Neuronal stem cell (in vitro differentiated cells): ENCODE data around the gene GKN2.

ENCODE experiments used
- DNase-seq: peaks from one replicate; pipeline ENCODE4 v3.0.0-alpha.2; 2013; ENCODE audit warnings: low spot score
- H2AFZ ChIP-seq: one replicate; pipeline ENCODE4 v1.6.1; 2013; ENCODE audit warnings: mild to moderate bottlenecking, low read length, inconsistent platforms
- H2AK5ac ChIP-seq: 2 replicates; pipeline ENCODE4 v1.6.1; 2013; ENCODE audit warnings: low read depth, mild to moderate bottlenecking, inconsistent platforms, low read length, moderate library complexity, mixed read lengths
- H2BK120ac ChIP-seq: 2 replicates; pipeline ENCODE4 v1.6.1; 2013; ENCODE audit warnings: low read depth, mild to moderate bottlenecking, inconsistent platforms, low read length, moderate library complexity, mixed read lengths
- H2BK12ac ChIP-seq: one replicate; pipeline ENCODE4 v1.6.1; 2013; ENCODE audit warnings: low read length, inconsistent platforms
- H2BK15ac ChIP-seq: 2 replicates; pipeline ENCODE4 v1.6.1; 2013; ENCODE audit warnings: mild to moderate bottlenecking, low read length, inconsistent platforms, mixed read lengths
- H2BK5ac ChIP-seq: one replicate; pipeline ENCODE4 v1.6.1; 2013; ENCODE audit warnings: inconsistent platforms, mild to moderate bottlenecking, low read length, moderate library complexity
- H3K14ac ChIP-seq: one replicate; pipeline ENCODE4 v1.6.1; 2013; ENCODE audit warnings: low read length, inconsistent platforms
- H3K18ac ChIP-seq: 2 replicates; pipeline ENCODE4 v1.6.1; 2013; ENCODE audit warnings: low read length, inconsistent platforms
- H3K23ac ChIP-seq: 2 replicates; pipeline ENCODE4 v1.6.1; 2013; ENCODE audit warnings: low read depth, mild to moderate bottlenecking, mixed read lengths, low read length, inconsistent platforms; ENCODE audit not compliant: poor library complexity
- H3K27ac ChIP-seq: replicated peaks from 3 replicates; pipeline ENCODE4 v1.5.1; 2013; ENCODE audit warnings: low read length, inconsistent platforms
- H3K27me3 ChIP-seq, 3 experiments: 2 replicates each; pipeline ENCODE4 v1.6.1; 2013; ENCODE audit warnings: low read length in 3 of 3, mild to moderate bottlenecking in 2 of 3, inconsistent platforms in 1 of 3, low read depth in 1 of 3, mixed read lengths in 1 of 3, moderate library complexity in 1 of 3; ENCODE audit not compliant: control insufficient read depth in 3 of 3, insufficient read depth in 3 of 3
- H3K36me3 ChIP-seq, 2 donors: replicated peaks in 1 of 2; 2 replicates each; pipeline ENCODE4 v1.6.1; 2013; ENCODE audit warnings: low read length in 2 of 2; ENCODE audit not compliant: control insufficient read depth in 2 of 2, insufficient read depth in 2 of 2
- H3K4ac ChIP-seq: 2 replicates; pipeline ENCODE4 v1.6.1; 2013; ENCODE audit warnings: inconsistent platforms, mild to moderate bottlenecking, low read length, moderate library complexity
- H3K4me1 ChIP-seq, 2 donors: 1 replicate in 1 of 2; 2 replicates in 1 of 2; pipeline ENCODE4 v1.6.1; 2013; ENCODE audit warnings: low read length in 2 of 2, low read depth in 1 of 2; ENCODE audit not compliant: control insufficient read depth in 2 of 2, insufficient read depth in 1 of 2
- H3K4me2 ChIP-seq: one replicate; pipeline ENCODE4 v1.6.1; 2013; ENCODE audit warnings: mild to moderate bottlenecking, low read length, inconsistent platforms; ENCODE audit not compliant: insufficient read depth, poor library complexity, severe bottlenecking
- H3K4me3 ChIP-seq, 2 donors: 2 replicates each; pipeline ENCODE4 v1.5.1; 2013; ENCODE audit warnings: low read length in 2 of 2, mild to moderate bottlenecking in 2 of 2, inconsistent platforms in 1 of 2, moderate library complexity in 1 of 2
- H3K79me1 ChIP-seq: one replicate; pipeline ENCODE4 v1.6.1; 2013; ENCODE audit warnings: low read depth, mild to moderate bottlenecking, inconsistent platforms, low read length, moderate library complexity
- H3K9ac ChIP-seq: one replicate; pipeline ENCODE4 v1.6.1; 2013; ENCODE audit warnings: mild to moderate bottlenecking, low read depth, low read length, inconsistent platforms; ENCODE audit not compliant: poor library complexity
- H3K9me3 ChIP-seq, 2 donors: replicated peaks in 1 of 2; 2 replicates each; pipeline versions ENCODE3 to v1.6.1; 2013; ENCODE audit warnings: low read length in 2 of 2, mild to moderate bottlenecking in 2 of 2, inconsistent platforms in 1 of 2, low read depth in 1 of 2, mixed read lengths in 1 of 2, moderate library complexity in 1 of 2; ENCODE audit not compliant: control insufficient read depth in 2 of 2, insufficient read depth in 1 of 2
- H4K8ac ChIP-seq: one replicate; pipeline ENCODE4 v1.6.1; 2013; ENCODE audit warnings: low read depth, mild to moderate bottlenecking, inconsistent platforms, low read length, moderate library complexity
- H4K91ac ChIP-seq: one replicate; pipeline ENCODE4 v1.6.1; 2013; ENCODE audit warnings: low read length, low read depth, mild to moderate bottlenecking, inconsistent platforms; ENCODE audit not compliant: poor library complexity
- WGBS, 2 donors: extraction: QIAGEN DNeasy Blood & Tissue Kit; methylation state at CpG; one replicate each; pipeline ENCODE4 v1.1.7; 2013; ENCODE audit warnings: missing lambda C conversion rate in 2 of 2, mixed read lengths in 1 of 2; ENCODE audit not compliant: insufficient read length in 2 of 2, insufficient replicate concordance in 1 of 2; ENCODE audit errors: extremely low coverage in 2 of 2; 5-methylcytosine and 5-hydroxymethylcytosine counted together

GKN2 gene

GRCh38 chr2:68911246-68911645 is 41.4 kb downstream of the GKN2 start:
- no peak overlapping the region for H2BK5ac ChIP-seq
- H2BK12ac ChIP-seq: no peak overlapping the region
- H3K18ac ChIP-seq: no peak overlapping the region
- no peak overlapping the region for H2AFZ ChIP-seq
- no peaks in the 10 kb centered on the region for H3K27me3 ChIP-seq
- H2AK5ac ChIP-seq: no peak overlapping the region
- no peak overlapping the region for H2BK15ac ChIP-seq
- no peak overlapping the region for H3K4ac ChIP-seq
- H3K4me1 ChIP-seq: peaks cover 0 to 4% of the 10 kb centered on the region in 2 donors
- no peak overlapping the region for H3K9ac ChIP-seq
- no peak overlapping the region for H4K91ac ChIP-seq
- H2BK120ac ChIP-seq: no peak overlapping the region
- no peak overlapping the region for H3K27ac ChIP-seq
- no peak overlapping the region for H3K4me2 ChIP-seq
- H3K9me3 ChIP-seq: no peaks in the 10 kb centered on the region
- no peaks in the 10 kb centered on the region for H3K79me1 ChIP-seq
- H4K8ac ChIP-seq: no peak overlapping the region
- no peaks in the 10 kb centered on the region for H3K36me3 ChIP-seq
- no peak overlapping the region for H3K14ac ChIP-seq
- no peak overlapping the region for H3K4me3 ChIP-seq
- no peak overlapping the region for H3K23ac ChIP-seq
- no CpG with 5 or more reads among the region's 4 CpGs for WGBS, 2 donors
- DNase-seq: no peak

DNA sequence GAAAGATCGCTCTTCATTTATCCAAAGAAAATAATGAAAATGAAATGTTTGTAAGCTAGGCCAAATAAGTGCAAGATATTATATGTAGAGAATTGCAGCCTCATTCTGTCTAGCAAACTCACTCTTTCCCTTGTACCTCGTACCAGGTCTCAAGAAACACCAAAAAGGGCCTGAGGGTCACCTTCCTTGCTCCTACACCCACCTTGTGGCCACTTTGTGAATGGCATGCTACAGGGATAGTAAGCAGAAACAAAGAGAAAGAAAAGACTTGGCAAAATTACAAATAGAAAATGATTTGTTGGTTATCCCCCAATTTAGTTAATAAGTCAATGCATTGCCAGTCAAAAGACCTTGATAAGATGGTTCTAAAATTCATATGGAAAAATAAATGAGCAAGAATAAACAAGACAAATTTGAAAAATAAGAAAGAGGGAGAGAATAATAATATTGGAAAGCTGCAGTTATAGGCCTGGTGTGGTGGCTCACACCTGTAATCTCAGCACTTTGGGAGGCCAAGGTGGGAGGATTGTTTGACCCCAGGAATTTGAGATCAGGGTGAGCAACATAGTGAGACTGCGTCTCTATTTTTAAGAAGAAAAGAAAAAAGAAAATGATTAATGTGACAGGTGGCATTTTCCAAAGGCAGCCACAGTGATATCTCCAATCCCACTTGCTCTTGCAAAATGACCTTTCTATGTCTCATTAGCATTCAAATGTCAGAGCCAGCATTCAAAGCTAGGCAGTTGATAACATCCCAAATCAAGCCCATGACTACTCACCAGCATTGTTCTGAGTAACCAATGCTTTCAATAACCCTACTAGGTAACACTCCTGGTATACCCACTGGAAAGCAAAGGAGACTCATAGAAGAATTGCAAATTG is 42.7 kb downstream of the GKN2 start:
- Histone ChIP-seq H2AFZ (no peak overlapping the region), H3K4ac (no peak overlapping the region), H2BK15ac (no peak overlapping the region), H3K36me3 (no peaks in the 10 kb centered on the region), H3K18ac (no peak overlapping the region), H2BK120ac (no peak overlapping the region), H3K23ac (no peak overlapping the region), H3K27me3 (no peaks in the 10 kb centered on the region), H3K9me3 (no peaks in the 10 kb centered on the region), H4K91ac (no peak overlapping the region), H3K27ac (no peak overlapping the region), H2AK5ac (no peak overlapping the region), H2BK5ac (no peak overlapping the region), H3K4me3 (no peak overlapping the region), H3K14ac (no peak overlapping the region), H3K79me1 (no peaks in the 10 kb centered on the region), H3K9ac (no peak overlapping the region), H4K8ac (no peak overlapping the region), H3K4me2 (no peak overlapping the region), H2BK12ac (no peak overlapping the region), H3K4me1 (peaks cover 0 to 4% of the 10 kb centered on the region in 2 donors)
- peak; percentile 65 for DNase-seq
- no CpG with 5 or more reads among the region's 3 CpGs for WGBS, 2 donors

DNA sequence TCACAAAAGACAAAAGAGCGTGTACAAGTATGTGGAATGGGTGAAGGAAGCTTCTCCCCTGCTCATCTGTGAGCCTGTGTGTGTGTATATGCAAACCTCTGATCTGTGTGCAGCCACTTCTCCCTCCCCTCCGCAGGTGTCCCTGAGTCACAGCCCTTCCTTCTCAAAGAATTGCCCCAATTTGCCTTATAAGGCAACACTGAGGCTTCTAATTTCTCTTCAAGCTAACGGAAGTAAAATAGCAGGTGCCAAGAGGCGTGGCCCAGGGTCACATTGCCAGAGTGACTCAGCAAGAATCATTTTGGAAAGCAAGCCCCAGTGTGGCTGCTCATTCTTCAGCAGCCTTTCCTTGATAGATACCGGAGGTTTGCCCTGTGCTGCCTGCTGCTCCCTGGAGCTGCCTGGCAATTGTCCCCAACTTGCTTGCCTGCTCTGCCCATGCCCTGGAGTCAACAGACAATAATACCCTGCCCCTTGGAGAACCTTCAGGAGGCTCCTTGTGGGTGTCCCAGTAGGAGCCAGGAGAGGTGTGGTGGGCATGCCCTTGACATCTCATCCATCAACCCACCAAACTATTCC is 44.2 kb downstream of the GKN2 start:
- H3K4me3 ChIP-seq: no peak overlapping the region
- no peak for DNase-seq
- no CpG with 5 or more reads among the region's 5 CpGs for WGBS, 2 donors
- H2BK15ac ChIP-seq: no peak overlapping the region
- H3K4me1 ChIP-seq: peaks cover 0 to 4% of the 10 kb centered on the region in 2 donors
- H4K8ac ChIP-seq: no peak overlapping the region
- H3K4ac ChIP-seq: no peak overlapping the region
- H3K27ac ChIP-seq: no peak overlapping the region
- no peaks in the 10 kb centered on the region for H3K79me1 ChIP-seq
- H3K9ac ChIP-seq: no peak overlapping the region
- H3K27me3 ChIP-seq: no peaks in the 10 kb centered on the region
- no peaks in the 10 kb centered on the region for H3K9me3 ChIP-seq
- H2AK5ac ChIP-seq: no peak overlapping the region
- no peak overlapping the region for H4K91ac ChIP-seq
- no peaks in the 10 kb centered on the region for H3K36me3 ChIP-seq
- no peak overlapping the region for H2BK12ac ChIP-seq
- H3K23ac ChIP-seq: no peak overlapping the region
- no peak overlapping the region for H2BK5ac ChIP-seq
- no peak overlapping the region for H3K18ac ChIP-seq
- H3K14ac ChIP-seq: no peak overlapping the region
- H3K4me2 ChIP-seq: no peak overlapping the region
- H2AFZ ChIP-seq: peak overlapping the region; percentile 43
- H2BK120ac ChIP-seq: no peak overlapping the region

- H4K91ac ChIP-seq: no peak overlapping the region
- no peak overlapping the region for H3K27ac ChIP-seq
- no peak overlapping the region for H4K8ac ChIP-seq
- H2BK120ac ChIP-seq: no peak overlapping the region
- no peak overlapping the region for H2AK5ac ChIP-seq
- no peak overlapping the region for H3K23ac ChIP-seq
- no CpG with 5 or more reads among the region's 4 CpGs for WGBS, 2 donors
- H3K4me3 ChIP-seq: no peak overlapping the region
- no peak overlapping the region for H3K4me2 ChIP-seq
- H2BK12ac ChIP-seq: no peak overlapping the region
- no peak overlapping the region for H3K14ac ChIP-seq
- H3K9ac ChIP-seq: no peak overlapping the region
- H3K4ac ChIP-seq: no peak overlapping the region
- peaks cover 0 to 4% of the 10 kb centered on the region in 2 donors for H3K4me1 ChIP-seq
- DNase-seq: no peak
- no peak overlapping the region for H2BK5ac ChIP-seq
- no peaks in the 10 kb centered on the region for H3K27me3 ChIP-seq
- H2AFZ ChIP-seq: no peak overlapping the region
- no peaks in the 10 kb centered on the region for H3K36me3 ChIP-seq
- H3K18ac ChIP-seq: peak overlapping the region; percentile 11
- no peak overlapping the region for H2BK15ac ChIP-seq
- H3K79me1 ChIP-seq: no peaks in the 10 kb centered on the region
- H3K9me3 ChIP-seq: no peaks in the 10 kb centered on the region
These were observed 44.8 kb downstream of the GKN2 start for GRCh38 chr2:68907920-68908253.
